CD4-positive, CD25-positive, alpha-beta regulatory T cell (primary cell): Measurements from ENCODE around the gene GOLGA6A. TPM values are rescaled to one million over a fixed set of nuclear protein-coding genes. Genes with fewer than 3 reads are reported as not detected.

Source experiments
- ATAC-seq, 2 donors: fragments of 150-1000 bp; cut with Tn5 transposase; one replicate each; pipeline ENCODE4 v1.10.0; 2021; ENCODE audit warnings: low read depth in 2 of 2, moderate number of reproducible peaks in 2 of 2, moderate library complexity in 1 of 2
- DNase-seq, 3 donors: peaks; one replicate each; pipeline versions ENCODE4 v3.0.0 to v3.0.0-alpha.2; 2012 to 2022; ENCODE audit warnings: mixed read lengths in 1 of 3
- H3K27ac ChIP-seq: one replicate; pipeline ENCODE4 v1.7.0; 2013; ENCODE audit warnings: mild to moderate bottlenecking, low read length; ENCODE audit not compliant: insufficient read depth, poor library complexity, severe bottlenecking
- H3K27me3 ChIP-seq: one replicate; pipeline ENCODE4 v1.7.0; 2013; ENCODE audit warnings: low read length; ENCODE audit not compliant: control insufficient read depth, insufficient read depth
- H3K36me3 ChIP-seq: one replicate; pipeline ENCODE4 v1.7.0; 2013; ENCODE audit warnings: mild to moderate bottlenecking, low read length, moderate library complexity; ENCODE audit not compliant: control insufficient read depth, insufficient read depth
- H3K4me1 ChIP-seq: 2 replicates; pipeline ENCODE4 v1.7.0; 2013; ENCODE audit warnings: mild to moderate bottlenecking, low read length; ENCODE audit not compliant: insufficient read depth, control insufficient read depth, poor library complexity, severe bottlenecking
- H3K4me3 ChIP-seq: one replicate; pipeline ENCODE4 v1.7.0; 2013; ENCODE audit warnings: low read depth, mild to moderate bottlenecking, low read length, moderate library complexity
- H3K9me3 ChIP-seq, 2 experiments: 1 replicate in 1 of 2; 2 replicates in 1 of 2; pipeline ENCODE4 v1.7.0; 2013; ENCODE audit warnings: low read length in 2 of 2, mild to moderate bottlenecking in 1 of 2, moderate library complexity in 1 of 2; ENCODE audit not compliant: control insufficient read depth in 2 of 2
- H3K27ac Mint-ChIP-seq, 3 donors: one replicate each; pipeline ENCODE4 v1.8.0; 2020 to 2022; ENCODE audit warnings: mild to moderate bottlenecking in 3 of 3, mixed read lengths in 3 of 3, moderate library complexity in 2 of 3
- H3K27me3 Mint-ChIP-seq: one replicate; pipeline ENCODE4 v1.8.0; 2022; ENCODE audit warnings: mild to moderate bottlenecking, mixed read lengths
- H3K36me3 Mint-ChIP-seq: one replicate; pipeline ENCODE4 v1.8.0; 2020; ENCODE audit warnings: mixed read lengths
- H3K4me1 Mint-ChIP-seq, 4 donors: one replicate each; pipeline ENCODE4 v1.8.0; 2020 to 2022; ENCODE audit warnings: mixed read lengths in 4 of 4, mild to moderate bottlenecking in 1 of 4
- H3K4me3 Mint-ChIP-seq, 4 donors: one replicate each; pipeline ENCODE4 v1.8.0; 2020 to 2022; ENCODE audit warnings: mild to moderate bottlenecking in 4 of 4, mixed read lengths in 4 of 4, moderate library complexity in 3 of 4
- H3K9me3 Mint-ChIP-seq, 7 donors: one replicate each; pipeline ENCODE4 v1.8.0; 2020 to 2022; ENCODE audit warnings: mixed read lengths in 7 of 7, mild to moderate bottlenecking in 3 of 7, moderate library complexity in 2 of 7
- polyA plus RNA-seq, 4 donors: library from polyadenylated mRNA; unstranded; fragments of 300-500 nt; fragmentation: Illumina TruSeq; gene quantifications; one replicate each; pipeline ENCODE4 v1.2.3, GENCODE V29; 2021
- total RNA-seq: library from RNA; stranded (reverse); gene quantifications from one replicate; pipeline ENCODE4 v1.2.3, GENCODE V29; 2022

Gene GOLGA6A
- total and polyA plus RNA-seq, 5 donors from 2014 or later: 0.20 TPM; not detected in 4

DNA sequence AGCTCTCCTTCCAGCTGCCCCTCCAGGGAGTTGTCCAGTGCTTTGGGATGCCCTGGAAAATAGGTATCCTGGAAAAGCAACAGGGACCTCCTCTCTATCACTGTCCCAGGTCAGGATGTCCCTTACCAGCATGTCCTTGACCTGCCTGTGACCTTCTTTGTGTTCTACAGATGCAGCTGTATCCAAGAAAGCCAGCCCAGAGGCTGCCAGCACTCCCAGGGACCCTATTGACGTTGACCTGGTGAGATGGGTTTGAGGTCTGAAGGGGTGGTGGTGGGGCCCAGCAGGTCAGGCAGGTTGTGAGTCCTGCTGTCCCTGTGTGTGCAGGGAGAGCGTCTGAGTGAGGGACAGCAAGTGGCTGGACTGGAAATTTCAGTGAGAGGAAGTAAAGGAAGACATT is 57.7 kb downstream of the GOLGA6A start:
- H3K4me3 ChIP-seq: no peak overlapping the region
- ATAC-seq (no peak), DNase-seq (no peak)
- no peak overlapping the region for H3K27ac ChIP-seq
- H3K36me3 ChIP-seq: peaks cover 75% of the 10 kb centered on the region
- H3K9me3 Mint-ChIP-seq: no peaks in the 10 kb centered on the region
- peak overlapping the region in 2 of 3 donors; percentile 5 to 47 for H3K27ac Mint-ChIP-seq
- no peaks in the 10 kb centered on the region for H3K4me1 ChIP-seq
- peaks cover 32% of the 10 kb centered on the region for H3K36me3 Mint-ChIP-seq
- H3K4me1 Mint-ChIP-seq: peaks cover 2 to 20% (median 8%) of the 10 kb centered on the region in 4 donors
- no peak overlapping the region for H3K4me3 Mint-ChIP-seq
- no peaks in the 10 kb centered on the region for H3K9me3 ChIP-seq
- H3K27me3 ChIP-seq: no peaks in the 10 kb centered on the region
- peaks cover 4% of the 10 kb centered on the region for H3K27me3 Mint-ChIP-seq

DNA sequence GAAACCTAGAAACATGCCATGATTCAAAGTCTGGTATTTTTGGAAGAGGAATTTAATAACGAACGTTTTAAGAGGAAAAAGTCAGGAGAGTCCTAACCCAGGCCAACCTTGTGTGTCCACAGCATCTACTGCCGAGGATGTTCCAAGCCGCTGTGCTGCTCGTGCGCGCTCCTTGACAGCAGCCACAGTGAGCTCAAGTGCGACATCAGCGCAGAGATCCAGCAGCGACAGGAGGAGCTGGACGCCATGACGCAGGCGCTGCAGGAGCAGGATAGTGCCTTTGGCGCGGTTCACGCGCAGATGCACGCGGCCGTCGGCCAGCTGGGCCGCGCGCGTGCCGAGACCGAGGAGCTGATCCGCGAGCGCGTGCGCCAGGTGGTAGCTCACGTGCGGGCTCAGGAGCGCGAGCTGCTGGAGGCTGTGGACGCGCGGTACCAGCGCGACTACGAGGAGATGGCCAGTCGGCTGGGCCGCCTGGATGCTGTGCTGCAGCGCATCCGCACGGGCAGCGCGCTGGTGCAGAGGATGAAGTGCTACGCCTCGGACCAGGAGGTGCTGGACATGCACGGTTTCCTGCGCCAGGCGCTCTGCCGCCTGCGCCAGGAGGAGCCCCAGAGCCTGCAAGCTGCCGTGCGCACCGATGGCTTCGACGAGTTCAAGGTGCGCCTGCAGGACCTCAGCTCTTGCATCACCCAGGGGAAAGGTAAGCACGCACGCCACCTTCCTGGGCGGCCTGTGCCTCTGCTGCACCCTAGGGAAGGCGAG is 59.5 kb downstream of the GOLGA6A start:
- H3K27me3 ChIP-seq: no peaks in the 10 kb centered on the region
- peaks cover 4% of the 10 kb centered on the region for H3K27me3 Mint-ChIP-seq
- DNase-seq (no peak), ATAC-seq (no peak)
- no peak overlapping the region for H3K27ac ChIP-seq
- no peak overlapping the region for H3K27ac Mint-ChIP-seq
- peaks cover 68% of the 10 kb centered on the region for H3K36me3 ChIP-seq
- peaks cover 32% of the 10 kb centered on the region for H3K36me3 Mint-ChIP-seq
- H3K4me3 Mint-ChIP-seq: no peak overlapping the region
- peaks cover 3 to 22% (median 10%) of the 10 kb centered on the region in 4 donors for H3K4me1 Mint-ChIP-seq
- H3K9me3 ChIP-seq: no peaks in the 10 kb centered on the region
- no peaks in the 10 kb centered on the region for H3K9me3 Mint-ChIP-seq
- no peak overlapping the region for H3K4me3 ChIP-seq
- no peaks in the 10 kb centered on the region for H3K4me1 ChIP-seq

Other genes starting within 250 kb of the GOLGA6A start
- gene TBC1D21, start 209.0 kb downstream of the GOLGA6A start, total RNA-seq: not detected
- gene TBC1D21, start 209.0 kb downstream of the GOLGA6A start, polyA plus RNA-seq: not detected
- 7.3 TPM for gene LOXL1, start 156.1 kb downstream of the GOLGA6A start, total RNA-seq
- 10 to 100 TPM in 2 of 4 donors, 1 to 10 TPM in 2; 6.8 to 24.2 (median 10.0) TPM for gene LOXL1, start 156.1 kb downstream of the GOLGA6A start, polyA plus RNA-seq
- gene STOML1, start 90.3 kb downstream of the GOLGA6A start, total RNA-seq: 5.9 TPM
- gene STOML1, start 90.3 kb downstream of the GOLGA6A start, polyA plus RNA-seq: 10 to 100 TPM in 2 of 4 donors, 1 to 10 TPM in 2; 8.7 to 11.4 (median 10.2) TPM
- gene PML, start 87.8 kb downstream of the GOLGA6A start, total RNA-seq: 57.6 TPM
- gene PML, start 87.8 kb downstream of the GOLGA6A start, polyA plus RNA-seq: 10 to 100 TPM; 13.7 to 24.0 (median 20.8) TPM
- not detected for gene ISLR2, start 48.0 kb upstream of the GOLGA6A start, total RNA-seq
- not detected for gene ISLR2, start 48.0 kb upstream of the GOLGA6A start, polyA plus RNA-seq
- gene ISLR, start 91.2 kb upstream of the GOLGA6A start, total RNA-seq: not detected
- gene ISLR, start 91.2 kb upstream of the GOLGA6A start, polyA plus RNA-seq: not detected
- gene STRA6, start 120.2 kb upstream of the GOLGA6A start, total RNA-seq: not detected
- gene STRA6, start 120.2 kb upstream of the GOLGA6A start, polyA plus RNA-seq: not detected
- gene CCDC33, start 153.8 kb upstream of the GOLGA6A start, total RNA-seq: not detected
- gene CCDC33, start 153.8 kb upstream of the GOLGA6A start, polyA plus RNA-seq: not detected